Thoracic aorta (tissue), 2 donors: ENCODE results near the gene TCF19. TPM values are rescaled to one million over a fixed set of nuclear protein-coding genes. Genes with fewer than 3 reads are reported as not detected.

Source experiments
- ATAC-seq: fragments of 150-250 bp; one replicate; pipeline ENCODE4 v1.8.0; 2017; ENCODE audit warnings: low read depth; ENCODE audit not compliant: insufficient number of reproducible peaks, low FRiP score
- DNase-seq: peaks from one replicate; pipeline ENCODE4 v3.0.0-alpha.2; 2020; ENCODE audit warnings: low spot score
- H3K27ac ChIP-seq, 2 donors: fragments of 200-600 bp; sonication (generic); 1 replicate in 1 of 2; 2 replicates in 1 of 2; pipeline ENCODE4 v1.5.1; 2016; ENCODE audit warnings: mild to moderate bottlenecking in 2 of 2, moderate library complexity in 2 of 2
- H3K27me3 ChIP-seq: fragments of 200-600 bp; sonication (generic); replicated peaks from 2 replicates; pipeline ENCODE4 v1.6.0; 2016; ENCODE audit warnings: mild to moderate bottlenecking; ENCODE audit not compliant: insufficient read depth
- H3K36me3 ChIP-seq: fragments of 200-600 bp; sonication (generic); one replicate; pipeline ENCODE4 v1.5.1; 2016
- H3K4me1 ChIP-seq, 2 donors: fragments of 200-600 bp; sonication (generic); 1 replicate in 1 of 2; 2 replicates in 1 of 2; pipeline versions ENCODE4 v1.5.1 to v1.6.0; 2016; ENCODE audit warnings: low read depth in 2 of 2, mild to moderate bottlenecking in 1 of 2; ENCODE audit not compliant: control insufficient read depth in 1 of 2
- H3K4me3 ChIP-seq: fragments of 200-600 bp; sonication (generic); 2 replicates; pipeline ENCODE4 v1.5.1; 2016; ENCODE audit warnings: mild to moderate bottlenecking
- H3K9me3 ChIP-seq: fragments of 200-600 bp; sonication (generic); 2 replicates; pipeline ENCODE4 v1.5.1; 2016
- CTCF ChIP-seq: fragments of 200-600 bp; sonication (generic); IDR thresholded peaks from one replicate; pipeline ENCODE4 v1.5.1; 2019; ENCODE audit warnings: antibody characterized with exemption
- total RNA-seq, 2 donors: library from RNA; depleted of rRNA; stranded (reverse); fragments of >200 nt; gene quantifications; one replicate each; pipeline versions ENCODE4 v1.1.0 to v1.2.3, GENCODE V29; 2016

The TCF19 gene
- total RNA-seq, 2 donors from 2014 or later = 1.6 to 15.7 TPM

GRCh38 chr6:31120151-31120915, 38.1 kb upstream of the TCF19 start, which contains the start of gene CDSN:
CDSN (minus strand) TSS chr6:31120446; CDS start chr6:31120419, 27 bp downstream.
- DNase-seq = no peak
- Histone ChIP-seq H3K4me1 (peaks cover 10 to 38% of the 10 kb centered on the region in 2 donors), H3K27ac (no peak within 1 kb of the TSS)

GRCh38 chr6:31121131-31121790, 37.1 kb upstream of the TCF19 start:
- Histone ChIP-seq H3K27me3 (no peaks in the 10 kb centered on the region), H3K36me3 (no peaks in the 10 kb centered on the region), H3K9me3 (no peaks in the 10 kb centered on the region), H3K4me1 (peaks cover 10 to 29% of the 10 kb centered on the region in 2 donors), H3K4me3 (no peak overlapping the region), H3K27ac (no peak overlapping the region)
- TF ChIP-seq CTCF = no peak
- ATAC-seq = no peak
- DNase-seq = no peak

More at GRCh38 chr6:31120151-31120915, 38.1 kb upstream of the TCF19 start, which contains the start of gene CDSN:
- no peaks in the 10 kb centered on the region for H3K9me3 ChIP-seq
- H3K27me3 ChIP-seq = no peaks in the 10 kb centered on the region
- no peaks in the 10 kb centered on the region for H3K36me3 ChIP-seq
- no peak for TF ChIP-seq CTCF
- ATAC-seq = no peak
- H3K4me3 ChIP-seq = no peak within 1 kb of the TSS

- DNase-seq (no peak), ATAC-seq (peak; percentile 61)
- Histone ChIP-seq H3K4me3 (peak overlapping the region; percentile 17), H3K27ac (peak overlapping the region; percentile 51 to 61), H3K36me3 (no peaks in the 10 kb centered on the region), H3K27me3 (no peaks in the 10 kb centered on the region), H3K9me3 (no peaks in the 10 kb centered on the region), H3K4me1 (peaks cover 10 to 17% of the 10 kb centered on the region in 2 donors)
- no peak for TF ChIP-seq CTCF
Observed at GRCh38 chr6:31122791-31123706, 35.3 kb upstream of the TCF19 start.

- Histone ChIP-seq H3K9me3 (no peaks in the 10 kb centered on the region), H3K4me1 (peaks cover 10 to 17% of the 10 kb centered on the region in 2 donors), H3K27me3 (no peaks in the 10 kb centered on the region), H3K27ac (no peak overlapping the region), H3K4me3 (no peak overlapping the region), H3K36me3 (no peaks in the 10 kb centered on the region)
- no peak for TF ChIP-seq CTCF
- ATAC-seq (no peak), DNase-seq (no peak)
Observed at GRCh38 chr6:31125162-31125561, 33.2 kb upstream of the TCF19 start.
